ENCODE data around the gene PBXIP1.

Gene PBXIP1

GRCh38 chr1:154895798-154896197, 60.1 kb downstream of the PBXIP1 start:
- no peak for DNase-seq (ENCODE audit: low spot score)
